K562 (cell line): ENCODE data around the gene R3HDM2. TPM values are rescaled to one million over a fixed set of nuclear protein-coding genes. Genes with fewer than 3 reads are reported as not detected.

ENCODE experiments used
- BCOR ChIP-seq: fragments of 450-650 bp; IDR thresholded peaks from 2 replicates; pipeline ENCODE4 v1.6.1; 2016
- CREB1 ChIP-seq, 2 experiments: sonication (generic) in 1 of 2; formaldehyde crosslinking in 1 of 2; IDR thresholded peaks; 2 replicates each; pipeline versions ENCODE4 v1.6.1 to v1.8.0; 2012 to 2022; ENCODE audit warnings: inconsistent platforms in 1 of 2, mild to moderate bottlenecking in 1 of 2, missing genetic modification reagents in 1 of 2, moderate library complexity in 1 of 2
- KLF13 ChIP-seq: fragments of 450-650 bp; IDR thresholded peaks from 2 replicates; pipeline ENCODE4 v1.6.1; 2016; ENCODE audit warnings: missing genetic modification characterization, low read depth, mild to moderate bottlenecking, missing compliant biosample characterization, moderate library complexity, borderline replicate concordance
- SP1 ChIP-seq: sonication (generic); formaldehyde crosslinking; IDR thresholded peaks from 2 replicates; pipeline ENCODE4 v1.8.1; 2022; ENCODE audit warnings: mild to moderate bottlenecking, missing genetic modification reagents
- ZC3H4 ChIP-seq: sonication (generic); formaldehyde crosslinking; IDR thresholded peaks from 2 replicates; pipeline ENCODE4 v1.9.0; 2021; ENCODE audit warnings: missing genetic modification reagents, borderline replicate concordance
- polyA plus RNA-seq, 8 experiments: library from polyadenylated mRNA; depleted of rRNA in 4 of 8; stranded (reverse) in 5 of 8; unstranded in 3 of 8; fragments of >200 nt; fragmentation: Nextera tagmentation in 2 of 8; fragmentation: Illumina TruSeq in 1 of 8; extraction: Ambion mirVana in 2 of 8; extraction: Trizol in 1 of 8; gene quantifications; 2 replicates each; pipeline versions ENCODE4 v1.2.1 to v1.2.3, GENCODE V29; 2011 to 2014; ENCODE audit warnings: inconsistent platforms in 1 of 8, missing spikeins in 1 of 8
- total RNA-seq, 7 experiments: library from RNA; depleted of rRNA in 6 of 7; stranded (reverse); fragments of >200 nt in 6 of 7; fragmentation: Illumina TruSeq in 2 of 7; extraction: Trizol in 2 of 7; gene quantifications; 2 replicates each; pipeline versions ENCODE4 v1.2.1 to v1.2.3, GENCODE V29; 2011 to 2021; ENCODE audit warnings: low replicate concordance in 1 of 7
- TF ChIP-seq, protein P1 (sequence below), 2 experiments: fragments of 450-650 bp; formaldehyde crosslinking in 1 of 2; IDR thresholded peaks; 2 replicates each; pipeline versions ENCODE4 v1.4.0 to v1.6.1; 2014 to 2020; ENCODE audit warnings: mild to moderate bottlenecking in 2 of 2, borderline replicate concordance in 1 of 2, low read depth in 1 of 2
- TF ChIP-seq, protein P2 (sequence below): sonication (generic); formaldehyde crosslinking; IDR thresholded peaks from 2 replicates; pipeline ENCODE4 v1.8.1; 2023; ENCODE audit warnings: missing genetic modification reagents, mild to moderate bottlenecking, borderline replicate concordance
- TF ChIP-seq, protein P3 (sequence below): fragments of 450-650 bp; IDR thresholded peaks from 2 replicates; pipeline ENCODE4 v1.6.1; 2017; ENCODE audit warnings: antibody characterized with exemption, mild to moderate bottlenecking

Gene R3HDM2
- total and polyA plus RNA-seq, 9 of the 15 experiments (the other 6 are each of a cell fraction or from before 2014, with no cell fraction given) = 3.3 to 18.8 (median 9.0) TPM

DNA sequence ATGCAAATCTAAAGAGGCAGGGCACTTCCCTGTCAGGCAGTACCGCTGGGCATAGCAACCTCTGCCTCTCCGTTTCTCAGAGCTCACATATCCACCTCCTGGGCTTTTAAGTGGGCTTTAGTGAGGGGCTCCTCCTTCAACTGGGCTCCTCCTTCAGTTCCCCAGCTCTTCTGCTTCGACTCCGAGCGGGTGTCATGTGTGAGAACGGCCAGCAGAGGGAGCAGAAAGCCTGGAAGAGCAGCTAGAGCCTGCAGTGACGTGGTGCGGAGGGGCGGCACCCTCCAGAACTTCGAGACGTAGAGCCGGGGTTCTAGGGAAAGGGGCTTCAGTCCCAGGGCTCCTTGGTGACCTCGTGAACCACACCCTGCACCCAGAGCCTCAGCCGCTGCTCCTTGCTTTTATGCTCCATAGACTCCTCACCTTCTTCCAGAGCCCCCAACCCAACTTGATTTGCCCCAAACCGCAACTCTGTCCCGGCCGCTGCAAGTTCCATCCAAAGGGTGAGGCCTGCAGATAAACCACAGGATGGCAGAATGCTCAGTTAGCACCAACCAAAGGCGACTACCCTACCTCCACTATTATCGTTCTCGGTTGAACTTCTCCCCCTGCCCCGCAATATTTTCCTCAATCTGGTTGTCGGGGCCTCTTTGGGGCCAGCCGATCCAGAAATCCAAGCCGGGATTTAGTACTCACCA, 28.4 kb upstream of the R3HDM2 start (continued):
- TF ChIP-seq, protein P1, sequence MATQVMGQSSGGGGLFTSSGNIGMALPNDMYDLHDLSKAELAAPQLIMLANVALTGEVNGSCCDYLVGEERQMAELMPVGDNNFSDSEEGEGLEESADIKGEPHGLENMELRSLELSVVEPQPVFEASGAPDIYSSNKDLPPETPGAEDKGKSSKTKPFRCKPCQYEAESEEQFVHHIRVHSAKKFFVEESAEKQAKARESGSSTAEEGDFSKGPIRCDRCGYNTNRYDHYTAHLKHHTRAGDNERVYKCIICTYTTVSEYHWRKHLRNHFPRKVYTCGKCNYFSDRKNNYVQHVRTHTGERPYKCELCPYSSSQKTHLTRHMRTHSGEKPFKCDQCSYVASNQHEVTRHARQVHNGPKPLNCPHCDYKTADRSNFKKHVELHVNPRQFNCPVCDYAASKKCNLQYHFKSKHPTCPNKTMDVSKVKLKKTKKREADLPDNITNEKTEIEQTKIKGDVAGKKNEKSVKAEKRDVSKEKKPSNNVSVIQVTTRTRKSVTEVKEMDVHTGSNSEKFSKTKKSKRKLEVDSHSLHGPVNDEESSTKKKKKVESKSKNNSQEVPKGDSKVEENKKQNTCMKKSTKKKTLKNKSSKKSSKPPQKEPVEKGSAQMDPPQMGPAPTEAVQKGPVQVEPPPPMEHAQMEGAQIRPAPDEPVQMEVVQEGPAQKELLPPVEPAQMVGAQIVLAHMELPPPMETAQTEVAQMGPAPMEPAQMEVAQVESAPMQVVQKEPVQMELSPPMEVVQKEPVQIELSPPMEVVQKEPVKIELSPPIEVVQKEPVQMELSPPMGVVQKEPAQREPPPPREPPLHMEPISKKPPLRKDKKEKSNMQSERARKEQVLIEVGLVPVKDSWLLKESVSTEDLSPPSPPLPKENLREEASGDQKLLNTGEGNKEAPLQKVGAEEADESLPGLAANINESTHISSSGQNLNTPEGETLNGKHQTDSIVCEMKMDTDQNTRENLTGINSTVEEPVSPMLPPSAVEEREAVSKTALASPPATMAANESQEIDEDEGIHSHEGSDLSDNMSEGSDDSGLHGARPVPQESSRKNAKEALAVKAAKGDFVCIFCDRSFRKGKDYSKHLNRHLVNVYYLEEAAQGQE (IDR thresholded peaks at IDR 0.05; ENCODE audit: borderline replicate concordance) = peak; percentile 67; the same call in 1 of the 2 replicates
- TF ChIP-seq, protein P1 (CRISPR knock-in tag; IDR thresholded peaks at IDR 0.05; ENCODE audit: low read depth) = 0 out of 2 replicates have a peak, but pooled peaks have one; percentile 17
- TF ChIP-seq SP1 (peak; percentile 91), CREB1 (IDR thresholded peaks at IDR 0.05) (peak; percentile 83), CREB1 (CRISPR knock-in tag; IDR thresholded peaks at IDR 0.05) (peak; percentile 90), ZC3H4 (CRISPR knock-in tag) (no peak), BCOR (peak; percentile 87), KLF13 (tag) (peak; percentile 63; the same call in 1 of the 2 replicates)
- TF ChIP-seq, protein P2, sequence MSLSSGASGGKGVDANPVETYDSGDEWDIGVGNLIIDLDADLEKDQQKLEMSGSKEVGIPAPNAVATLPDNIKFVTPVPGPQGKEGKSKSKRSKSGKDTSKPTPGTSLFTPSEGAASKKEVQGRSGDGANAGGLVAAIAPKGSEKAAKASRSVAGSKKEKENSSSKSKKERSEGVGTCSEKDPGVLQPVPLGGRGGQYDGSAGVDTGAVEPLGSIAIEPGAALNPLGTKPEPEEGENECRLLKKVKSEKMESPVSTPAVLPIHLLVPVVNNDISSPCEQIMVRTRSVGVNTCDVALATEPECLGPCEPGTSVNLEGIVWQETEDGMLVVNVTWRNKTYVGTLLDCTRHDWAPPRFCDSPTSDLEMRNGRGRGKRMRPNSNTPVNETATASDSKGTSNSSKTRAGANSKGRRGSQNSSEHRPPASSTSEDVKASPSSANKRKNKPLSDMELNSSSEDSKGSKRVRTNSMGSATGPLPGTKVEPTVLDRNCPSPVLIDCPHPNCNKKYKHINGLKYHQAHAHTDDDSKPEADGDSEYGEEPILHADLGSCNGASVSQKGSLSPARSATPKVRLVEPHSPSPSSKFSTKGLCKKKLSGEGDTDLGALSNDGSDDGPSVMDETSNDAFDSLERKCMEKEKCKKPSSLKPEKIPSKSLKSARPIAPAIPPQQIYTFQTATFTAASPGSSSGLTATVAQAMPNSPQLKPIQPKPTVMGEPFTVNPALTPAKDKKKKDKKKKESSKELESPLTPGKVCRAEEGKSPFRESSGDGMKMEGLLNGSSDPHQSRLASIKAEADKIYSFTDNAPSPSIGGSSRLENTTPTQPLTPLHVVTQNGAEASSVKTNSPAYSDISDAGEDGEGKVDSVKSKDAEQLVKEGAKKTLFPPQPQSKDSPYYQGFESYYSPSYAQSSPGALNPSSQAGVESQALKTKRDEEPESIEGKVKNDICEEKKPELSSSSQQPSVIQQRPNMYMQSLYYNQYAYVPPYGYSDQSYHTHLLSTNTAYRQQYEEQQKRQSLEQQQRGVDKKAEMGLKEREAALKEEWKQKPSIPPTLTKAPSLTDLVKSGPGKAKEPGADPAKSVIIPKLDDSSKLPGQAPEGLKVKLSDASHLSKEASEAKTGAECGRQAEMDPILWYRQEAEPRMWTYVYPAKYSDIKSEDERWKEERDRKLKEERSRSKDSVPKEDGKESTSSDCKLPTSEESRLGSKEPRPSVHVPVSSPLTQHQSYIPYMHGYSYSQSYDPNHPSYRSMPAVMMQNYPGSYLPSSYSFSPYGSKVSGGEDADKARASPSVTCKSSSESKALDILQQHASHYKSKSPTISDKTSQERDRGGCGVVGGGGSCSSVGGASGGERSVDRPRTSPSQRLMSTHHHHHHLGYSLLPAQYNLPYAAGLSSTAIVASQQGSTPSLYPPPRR (CRISPR knock-in tag) = no peak
- TF ChIP-seq, protein P3, sequence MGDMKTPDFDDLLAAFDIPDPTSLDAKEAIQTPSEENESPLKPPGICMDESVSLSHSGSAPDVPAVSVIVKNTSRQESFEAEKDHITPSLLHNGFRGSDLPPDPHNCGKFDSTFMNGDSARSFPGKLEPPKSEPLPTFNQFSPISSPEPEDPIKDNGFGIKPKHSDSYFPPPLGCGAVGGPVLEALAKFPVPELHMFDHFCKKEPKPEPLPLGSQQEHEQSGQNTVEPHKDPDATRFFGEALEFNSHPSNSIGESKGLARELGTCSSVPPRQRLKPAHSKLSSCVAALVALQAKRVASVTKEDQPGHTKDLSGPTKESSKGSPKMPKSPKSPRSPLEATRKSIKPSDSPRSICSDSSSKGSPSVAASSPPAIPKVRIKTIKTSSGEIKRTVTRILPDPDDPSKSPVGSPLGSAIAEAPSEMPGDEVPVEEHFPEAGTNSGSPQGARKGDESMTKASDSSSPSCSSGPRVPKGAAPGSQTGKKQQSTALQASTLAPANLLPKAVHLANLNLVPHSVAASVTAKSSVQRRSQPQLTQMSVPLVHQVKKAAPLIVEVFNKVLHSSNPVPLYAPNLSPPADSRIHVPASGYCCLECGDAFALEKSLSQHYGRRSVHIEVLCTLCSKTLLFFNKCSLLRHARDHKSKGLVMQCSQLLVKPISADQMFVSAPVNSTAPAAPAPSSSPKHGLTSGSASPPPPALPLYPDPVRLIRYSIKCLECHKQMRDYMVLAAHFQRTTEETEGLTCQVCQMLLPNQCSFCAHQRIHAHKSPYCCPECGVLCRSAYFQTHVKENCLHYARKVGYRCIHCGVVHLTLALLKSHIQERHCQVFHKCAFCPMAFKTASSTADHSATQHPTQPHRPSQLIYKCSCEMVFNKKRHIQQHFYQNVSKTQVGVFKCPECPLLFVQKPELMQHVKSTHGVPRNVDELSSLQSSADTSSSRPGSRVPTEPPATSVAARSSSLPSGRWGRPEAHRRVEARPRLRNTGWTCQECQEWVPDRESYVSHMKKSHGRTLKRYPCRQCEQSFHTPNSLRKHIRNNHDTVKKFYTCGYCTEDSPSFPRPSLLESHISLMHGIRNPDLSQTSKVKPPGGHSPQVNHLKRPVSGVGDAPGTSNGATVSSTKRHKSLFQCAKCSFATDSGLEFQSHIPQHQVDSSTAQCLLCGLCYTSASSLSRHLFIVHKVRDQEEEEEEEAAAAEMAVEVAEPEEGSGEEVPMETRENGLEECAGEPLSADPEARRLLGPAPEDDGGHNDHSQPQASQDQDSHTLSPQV = no peak; the same call in 1 of the 2 replicates
